Left cardiac atrium (tissue), 4 donors: Measurements from ENCODE around the gene ANKZF1. TPM values are rescaled to one million over a fixed set of nuclear protein-coding genes. Genes with fewer than 3 reads are reported as not detected.

Experiments
- ATAC-seq, 2 donors: fragments of 200-7000 bp; cut with Tn5 transposase; one replicate each; pipeline ENCODE4 v1.9.1; 2020; ENCODE audit warnings: mild to moderate bottlenecking in 2 of 2, moderate library complexity in 2 of 2
- DNase-seq: peaks from one replicate; pipeline ENCODE4 v3.0.0-alpha.2; 2020
- intact Hi-C, 2 donors: fragments of 100-400 bp; cut with DNase I; formaldehyde crosslinking; loops; one replicate each; pipeline versions ENCODE4 v1.14.1 to v1.15.1; 2022 to 2023
- total RNA-seq, 2 donors: library from RNA; stranded (reverse); fragmentation: NEBNext Ultra II Directional; extraction: Animal tissue kit (Norgen Biotek cat#: 25700); gene quantifications; one replicate each; pipeline ENCODE4 v1.2.1, GENCODE V29; 2021
- donor health status: DM: no; HTN: yes; CAD: no.
- donor health status: DM: no; HTN: yes; CAD: no; lungs with severe emphysema.
- donor health status: DM: yes; HTN: yes; CAD: no.
- donor health status: Dilated cardiomyopathy.

Gene ANKZF1
- total RNA-seq, 2 donors from 2014 or later, result 16.0 to 20.3 TPM

DNA sequence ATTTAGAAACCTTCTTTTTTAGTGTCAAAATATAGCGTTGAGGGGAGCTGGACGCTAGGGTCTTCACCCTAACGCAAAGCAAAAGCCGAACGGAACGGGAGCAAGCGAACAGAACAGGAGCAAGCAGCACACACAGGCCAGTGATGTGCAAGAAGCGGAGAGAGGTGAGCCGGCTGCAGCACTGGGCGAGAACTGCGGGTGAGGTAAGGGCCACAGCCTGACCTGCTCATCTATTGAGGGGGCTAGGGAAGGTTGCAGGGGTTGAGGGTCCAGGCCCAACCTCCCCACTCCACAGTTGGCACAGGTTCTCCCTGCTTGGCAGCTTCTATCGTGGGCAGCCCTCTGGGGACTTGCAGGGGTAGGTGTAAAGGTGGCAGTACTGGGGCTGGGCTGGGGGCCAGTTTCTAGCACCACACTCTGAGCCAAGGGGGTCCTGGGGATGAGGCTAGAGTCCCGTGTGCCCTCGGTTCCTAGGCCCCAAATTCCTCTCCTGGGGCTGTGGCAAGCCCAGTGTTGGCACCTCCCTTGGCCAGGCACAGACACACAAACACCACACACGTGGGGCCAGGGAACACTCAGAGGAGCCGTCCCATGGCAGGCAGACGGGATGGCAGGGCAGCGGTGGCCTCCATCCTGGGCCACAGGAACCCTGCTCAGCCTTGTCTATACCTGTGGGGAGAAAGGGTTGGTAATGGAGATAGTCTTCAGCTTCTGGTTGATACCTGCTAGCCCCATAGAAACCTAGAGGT lies 9.6 kb upstream of the ANKZF1 start:
- intact Hi-C loops, result loop anchor here (5.0 kb wide), 1 partner anchor 43 kb away; the partner anchor contains the start of genes CNPPD1 (in 2 of the 2) and RETREG2 (in 2 of the 2)
- ATAC-seq, result no peak
- DNase-seq, result no peak

- ATAC-seq (no peak), DNase-seq (no peak)
- intact Hi-C loops, result no loop called here
These were observed 8.8 kb upstream of the ANKZF1 start for GRCh38 chr2:219220652-219221402.

GRCh38 chr2:219221957-219222518 lies 7.6 kb upstream of the ANKZF1 start:
- no peak for ATAC-seq
- DNase-seq, result no peak
- intact Hi-C loops, result no loop called here

DNA sequence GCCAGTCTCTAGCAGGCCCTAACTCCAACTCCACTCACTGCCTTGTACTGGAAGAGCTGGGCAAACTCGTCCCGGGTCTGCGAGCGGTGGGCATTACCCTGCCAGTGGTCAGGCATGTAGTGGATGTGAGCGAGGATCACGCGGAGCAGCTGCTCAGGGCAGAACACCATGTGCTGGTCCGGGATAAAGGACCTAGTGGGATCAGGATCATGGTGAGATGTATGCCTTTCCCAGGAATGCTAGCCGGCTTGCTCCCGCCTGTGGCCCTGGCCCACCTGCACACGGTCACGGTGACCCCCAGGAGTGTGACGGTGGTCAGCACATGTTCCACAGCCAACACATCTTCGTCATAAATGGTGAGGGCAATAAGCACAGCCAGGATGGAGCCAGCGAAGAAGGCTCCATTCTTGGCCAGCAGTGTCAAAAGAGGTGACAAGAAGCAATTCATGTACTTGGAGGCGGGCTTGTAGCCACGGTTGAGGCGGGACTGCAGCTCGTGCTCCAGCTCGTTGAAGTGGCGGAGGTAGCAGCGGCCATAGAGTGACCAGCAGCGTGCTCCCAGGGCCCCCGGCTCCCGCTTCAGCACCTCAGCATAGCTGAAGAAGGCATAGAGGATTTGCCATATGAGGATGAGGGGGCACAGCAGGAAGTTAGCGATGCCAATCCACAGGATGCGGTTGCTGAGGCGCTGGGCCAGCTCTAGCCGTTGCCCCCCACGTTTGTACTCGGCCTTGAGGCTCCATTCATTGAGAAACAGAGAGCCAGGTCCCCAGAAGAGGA lies 5.6 kb upstream of the ANKZF1 start:
- DNase-seq (no peak), ATAC-seq (no peak)
- intact Hi-C loops, result no loop called here

DNA sequence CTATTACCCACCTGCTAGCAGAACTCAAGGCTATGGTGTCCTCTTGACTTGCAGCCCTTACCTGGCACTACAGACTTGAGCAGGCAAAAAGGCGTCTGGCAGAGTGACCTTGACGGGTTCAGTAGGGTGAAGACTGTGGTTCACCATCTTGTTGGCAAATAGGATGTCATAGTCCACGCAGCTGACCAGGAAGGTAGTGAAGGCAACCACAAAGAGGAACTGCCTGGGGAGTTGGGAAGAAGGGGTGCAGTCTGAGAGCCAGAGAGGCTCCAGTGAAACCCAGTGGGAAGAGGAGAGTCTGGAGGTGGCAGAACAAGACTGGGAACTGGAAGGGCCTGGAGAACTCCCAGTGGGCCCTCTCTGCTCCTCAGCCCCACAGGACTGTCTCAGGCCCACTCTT lies 4.3 kb upstream of the ANKZF1 start:
- no peak for ATAC-seq
- no peak for DNase-seq
- intact Hi-C loops, result no loop called here

DNA sequence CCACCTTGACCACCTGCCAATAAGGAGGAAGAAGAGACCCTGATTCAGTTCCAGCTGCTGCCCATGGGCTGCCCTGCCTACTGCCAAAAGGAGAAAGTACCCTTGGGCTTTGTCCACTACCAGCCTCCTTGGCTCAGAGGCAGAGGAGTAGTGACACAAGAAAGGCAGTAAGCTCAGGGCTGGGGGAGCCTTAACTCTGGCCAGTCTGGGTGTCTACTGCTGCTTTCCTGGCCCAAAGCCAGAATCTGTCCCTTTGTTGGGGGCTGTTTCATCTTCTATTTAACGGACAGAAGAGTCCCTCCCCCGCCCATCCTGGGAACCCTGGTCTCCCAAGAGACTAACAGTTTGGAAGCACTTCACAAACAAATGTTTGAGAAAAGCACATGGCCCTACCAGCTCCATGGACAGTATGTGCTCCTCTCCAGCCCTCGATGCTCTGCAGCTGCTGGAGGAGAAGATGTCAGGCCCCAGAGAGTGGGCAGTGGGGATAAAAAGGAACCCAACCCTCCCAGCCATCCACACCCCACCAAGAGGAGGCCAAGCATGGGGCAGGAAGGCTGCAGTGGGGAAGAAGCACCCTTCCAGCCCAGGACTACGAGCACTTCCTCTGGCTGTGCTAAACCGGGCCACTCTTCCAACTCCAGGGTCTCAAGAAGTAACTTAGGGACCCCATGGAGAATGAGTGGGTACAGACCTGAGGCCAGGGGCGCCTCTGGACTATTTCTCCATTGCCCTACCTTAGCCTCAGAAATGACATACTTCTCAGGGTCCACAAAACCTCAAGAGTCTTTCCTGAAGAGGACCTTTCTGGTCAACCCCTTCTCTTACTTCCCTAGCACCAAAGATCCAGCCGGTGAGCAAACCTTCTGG lies 1.3 kb upstream of the ANKZF1 start:
- no peak for ATAC-seq
- intact Hi-C loops, result loop anchor here in 1 of 2 donors (2.0 kb wide), 1 partner anchor 17 kb away; the partner anchor contains the start of genes GLB1L and STK16

GRCh38 chr2:219228911-219229304 lies 698 bp upstream of the ANKZF1 start:
- intact Hi-C loops, result loop anchor here in 1 of 2 donors (2.0 kb wide), 1 partner anchor 16 kb away; the partner anchor contains the start of genes GLB1L and STK16
- DNase-seq (no peak), ATAC-seq (no peak)

More for the DNA sequence above, 1.3 kb upstream of the ANKZF1 start:
- no peak for DNase-seq

GRCh38 chr2:219230059-219230540 lies 494 bp downstream of the ANKZF1 start:
- ATAC-seq, result peak in 1 of 2 donors; percentile 24
- intact Hi-C loops, result no loop called here
- no peak for DNase-seq

DNA sequence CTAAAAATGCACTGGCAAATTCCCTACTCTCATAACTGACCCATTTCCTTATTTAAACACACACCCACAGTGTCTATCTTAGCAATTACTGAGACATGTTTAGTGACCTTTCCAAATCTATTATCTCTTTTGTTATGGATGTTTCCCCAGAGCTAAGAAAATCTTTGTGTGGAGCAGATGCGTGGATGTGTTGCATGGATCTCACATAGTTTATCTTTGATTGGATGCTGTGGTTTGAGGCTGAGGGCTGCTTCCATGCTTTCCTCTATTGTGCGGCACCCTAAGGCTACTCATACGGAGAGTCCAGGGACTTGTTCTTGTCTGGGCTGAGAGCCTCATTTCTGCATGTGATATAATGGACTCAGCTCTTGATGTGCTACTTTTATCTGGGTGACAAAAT lies 4.7 kb downstream of the ANKZF1 start:
- intact Hi-C loops, result no loop called here
- ATAC-seq, result no peak
- no peak for DNase-seq

DNA sequence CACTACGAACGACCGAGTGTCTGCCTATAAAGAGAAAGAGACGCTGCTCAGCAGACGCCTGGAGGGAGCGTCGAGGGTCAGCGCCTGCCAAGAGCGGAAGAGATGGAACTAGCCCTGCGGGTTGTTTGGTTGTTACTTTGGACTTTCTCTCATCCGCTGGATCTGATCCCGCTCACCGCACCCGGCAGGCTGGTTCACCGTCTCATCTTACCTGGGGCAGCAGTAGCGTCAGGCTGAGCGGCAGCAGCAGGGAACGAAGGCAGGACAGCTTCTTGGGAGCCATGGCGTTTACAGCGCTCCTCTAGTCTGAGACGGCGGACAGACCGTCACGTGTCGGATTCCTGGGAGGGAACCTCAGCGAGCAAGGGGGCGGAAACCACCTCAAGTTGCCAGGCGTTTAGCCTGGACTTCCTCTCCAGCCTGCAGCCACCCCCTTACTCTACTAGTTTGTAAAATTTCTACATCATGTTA lies 13.7 kb downstream of the ANKZF1 start:
- ATAC-seq (no peak), DNase-seq (no peak)
- intact Hi-C loops, result loop anchor here in 1 of 2 donors (10.0 kb wide), 1 partner anchor 51 kb away; no protein-coding TSS in a partner anchor

GRCh38 chr2:219244789-219245147 lies 15.2 kb downstream of the ANKZF1 start:
- intact Hi-C loops, result loop anchor here (2.0 to 10.0 kb wide), 2 partner anchors 16 to 50 kb away; partner anchors contain the start of genes ANKZF1 (in 1 of the 2) and ATG9A (in 1 of the 2)
- ATAC-seq, result no peak
- DNase-seq, result no peak

GRCh38 chr2:219245148-219245898 lies 15.7 kb downstream of the ANKZF1 start, which contains the start of the genes GLB1L and STK16:
Gene GLB1L (minus strand): TSS chr2:219245444. CDS start chr2:219243573, 1,871 bp downstream.
Gene STK16 (plus strand): TSS chr2:219245479. CDS start chr2:219246000, 521 bp downstream.
- peak; percentile 96 for DNase-seq
- ATAC-seq, result peak; percentile 93 to 94
- intact Hi-C loops, result loop anchor here (2.0 to 10.0 kb wide), 2 partner anchors 17 to 49 kb away; partner anchors contain the start of genes ANKZF1 (in 1 of the 2) and ATG9A (in 1 of the 2)

DNA sequence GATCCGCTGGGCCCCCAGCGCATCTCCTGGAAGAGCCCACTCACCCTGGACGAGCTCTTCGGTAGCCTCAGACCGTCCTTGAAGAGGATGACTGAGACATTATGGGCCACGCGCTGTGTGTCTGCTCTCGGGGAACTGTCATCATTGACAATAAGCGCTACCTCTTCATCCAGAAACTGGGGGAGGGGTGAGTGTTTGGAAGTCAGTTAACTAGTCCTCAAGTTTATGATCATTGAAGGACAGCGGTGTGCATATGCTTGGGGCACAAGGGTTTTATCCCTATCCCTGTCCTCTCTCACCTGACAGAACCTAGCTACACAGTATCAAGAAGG lies 16.3 kb downstream of the ANKZF1 start:
- DNase-seq, result no peak
- intact Hi-C loops, result loop anchor here (2.0 to 10.0 kb wide), 2 partner anchors 17 to 49 kb away; partner anchors contain the start of genes ANKZF1 (in 1 of the 2) and ATG9A (in 1 of the 2)
- no peak for ATAC-seq

- no peak for DNase-seq
- intact Hi-C loops, result loop anchor here in 1 of 2 donors (10.0 kb wide), 1 partner anchor 48 kb away; no protein-coding TSS in a partner anchor
- ATAC-seq, result no peak
These were observed 17.0 kb downstream of the ANKZF1 start for GRCh38 chr2:219246559-219246958.

DNA sequence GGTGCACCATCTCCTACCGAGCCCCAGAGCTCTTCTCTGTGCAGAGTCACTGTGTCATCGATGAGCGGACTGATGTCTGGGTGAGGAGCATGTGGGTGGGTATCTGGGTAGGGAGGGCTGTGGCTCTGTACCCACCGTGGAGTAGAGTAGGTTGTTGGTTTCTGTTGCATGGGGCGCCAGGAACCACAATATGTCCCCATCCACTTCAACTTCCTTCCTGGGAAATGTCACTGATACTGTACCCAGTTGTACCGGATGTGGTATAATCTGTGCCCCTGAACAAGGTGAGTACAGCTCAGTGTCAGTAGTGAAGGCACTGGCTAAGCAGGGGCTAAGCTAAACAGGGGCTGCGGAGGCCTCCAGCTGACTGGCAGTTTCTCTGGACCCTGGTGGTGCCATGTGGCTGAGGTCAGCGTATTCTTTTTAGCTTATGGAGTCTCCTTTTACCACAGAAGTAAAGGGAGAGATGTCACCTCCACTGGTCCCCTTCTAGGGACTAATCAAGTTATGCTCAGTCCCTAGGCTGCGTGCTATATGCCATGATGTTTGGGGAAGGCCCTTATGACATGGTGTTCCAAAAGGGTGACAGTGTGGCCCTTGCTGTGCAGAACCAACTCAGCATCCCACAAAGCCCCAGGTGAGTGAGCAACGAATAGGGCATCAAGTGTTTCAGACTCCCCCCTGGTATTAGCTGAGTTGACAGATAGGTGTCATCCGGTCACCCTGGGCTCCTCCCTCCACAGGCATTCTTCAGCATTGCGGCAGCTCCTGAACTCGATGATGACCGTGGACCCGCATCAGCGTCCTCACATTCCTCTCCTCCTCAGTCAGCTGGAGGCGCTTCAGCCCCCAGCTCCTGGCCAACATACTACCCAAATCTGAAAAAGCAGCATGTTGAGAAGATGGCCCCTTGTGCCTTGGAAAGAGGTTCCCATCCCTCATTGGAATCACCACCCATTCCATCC lies 18.4 kb downstream of the ANKZF1 start:
- ATAC-seq (peak in 1 of 2 donors; percentile 2), DNase-seq (no peak)
- intact Hi-C loops, result loop anchor here in 1 of 2 donors (10.0 kb wide), 1 partner anchor 47 kb away; no protein-coding TSS in a partner anchor
